Esophagus (tissue), 2 donors: ENCODE results near the gene STC2. TPM values are rescaled to one million over a fixed set of nuclear protein-coding genes. Genes with fewer than 3 reads are reported as not detected.

Source experiments
- H3K27ac ChIP-seq, 2 donors: one replicate each; pipeline ENCODE4 v1.5.1; 2013; ENCODE audit warnings: low read depth in 2 of 2, mild to moderate bottlenecking in 2 of 2, inconsistent platforms in 1 of 2, low read length in 1 of 2, moderate library complexity in 1 of 2
- H3K27me3 ChIP-seq, 2 donors: one replicate each; pipeline ENCODE4 v1.6.1; 2013; ENCODE audit warnings: low read length in 2 of 2, control low read depth in 1 of 2, mild to moderate bottlenecking in 1 of 2; ENCODE audit not compliant: insufficient read depth in 2 of 2, control insufficient read depth in 1 of 2
- H3K36me3 ChIP-seq, 2 donors: one replicate each; pipeline ENCODE4 v1.6.1; 2013; ENCODE audit warnings: low read length in 1 of 2; ENCODE audit not compliant: control insufficient read depth in 2 of 2, insufficient read depth in 2 of 2
- H3K4me1 ChIP-seq, 2 donors: one replicate each; pipeline ENCODE4 v1.6.1; 2013; ENCODE audit warnings: low read length in 1 of 2; ENCODE audit not compliant: control insufficient read depth in 2 of 2, insufficient read depth in 2 of 2
- H3K4me3 ChIP-seq, 2 donors: one replicate each; pipeline ENCODE4 v1.5.1; 2013; ENCODE audit warnings: low read length in 2 of 2, mild to moderate bottlenecking in 2 of 2, low read depth in 1 of 2, moderate library complexity in 1 of 2
- H3K9me3 ChIP-seq, 2 donors: one replicate each; pipeline ENCODE4 v1.6.1; 2013; ENCODE audit warnings: mild to moderate bottlenecking in 2 of 2, low read depth in 1 of 2, low read length in 1 of 2, moderate library complexity in 1 of 2; ENCODE audit not compliant: control insufficient read depth in 2 of 2, insufficient read depth in 1 of 2
- WGBS, 2 donors: extraction: QIAGEN DNeasy Blood & Tissue Kit; methylation state at CpG; one replicate each; pipeline ENCODE4 v1.1.7; 2013; 5-methylcytosine and 5-hydroxymethylcytosine counted together
- polyA plus RNA-seq, 2 donors: library from polyadenylated mRNA; stranded (reverse); fragments of 200-250 nt; gene quantifications; one replicate each; pipeline ENCODE4 v1.2.3, GENCODE V29; 2013
- donor health status: healthy with polysubstance abuse.
- donor health status: Bipolar disorder and iron deficiency.

STC2 gene
- polyA plus RNA-seq, 2 donors = 0.35 to 1.4 TPM

DNA sequence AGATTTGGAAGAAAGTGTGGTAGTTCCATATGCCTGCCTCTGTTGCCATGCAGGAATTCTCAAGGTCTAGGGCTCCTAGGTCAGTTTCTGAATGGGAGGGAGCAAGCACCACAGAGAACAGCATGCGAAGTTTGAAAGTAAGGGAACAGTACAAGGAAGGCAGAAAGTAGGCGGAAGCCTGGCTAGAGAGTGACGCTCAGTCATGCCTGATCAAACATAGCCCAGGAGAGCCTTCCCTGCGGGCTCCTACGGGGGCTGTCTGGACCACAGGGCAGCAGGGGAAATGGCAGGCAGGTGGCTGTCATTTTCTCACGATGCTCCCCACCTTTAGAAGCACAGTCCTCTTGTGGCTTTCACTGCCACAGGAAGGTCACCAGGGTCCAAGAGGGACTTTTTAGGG lies 12.8 kb upstream of the STC2 start:
- Histone ChIP-seq H3K27me3 (no peaks in the 10 kb centered on the region), H3K27ac (no peak overlapping the region), H3K9me3 (no peaks in the 10 kb centered on the region), H3K36me3 (no peaks in the 10 kb centered on the region), H3K4me1 (no peaks in the 10 kb centered on the region), H3K4me3 (no peak overlapping the region)
- WGBS, 2 donors = 63 to 71% methylated on average over 6 of the region's 6 CpGs

DNA sequence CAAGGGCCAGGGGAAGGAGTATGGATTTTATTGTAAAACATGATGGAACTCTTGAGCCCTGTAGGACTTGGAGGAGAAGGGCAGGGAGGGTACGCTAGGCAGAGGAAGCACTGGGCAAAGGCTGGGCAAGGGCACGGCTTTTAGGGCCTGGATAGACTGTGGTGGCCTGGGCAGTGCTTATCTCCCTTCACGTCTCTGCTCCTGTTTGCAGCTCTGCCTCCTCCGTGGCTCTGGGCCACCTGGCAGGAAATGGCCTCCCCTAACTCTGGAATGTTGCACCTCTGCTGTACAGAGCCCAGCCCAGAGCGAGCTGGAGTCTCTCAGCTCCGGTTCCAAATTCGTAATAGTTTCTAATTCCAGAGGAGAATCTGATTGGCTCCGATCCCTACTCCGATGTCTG lies 12.2 kb upstream of the STC2 start:
- Histone ChIP-seq H3K9me3 (no peaks in the 10 kb centered on the region), H3K36me3 (no peaks in the 10 kb centered on the region), H3K4me1 (no peaks in the 10 kb centered on the region), H3K4me3 (no peak overlapping the region), H3K27me3 (no peaks in the 10 kb centered on the region), H3K27ac (no peak overlapping the region)
- 69 to 79% methylated on average over 8 to 9 of the region's 9 CpGs for WGBS, 2 donors

DNA sequence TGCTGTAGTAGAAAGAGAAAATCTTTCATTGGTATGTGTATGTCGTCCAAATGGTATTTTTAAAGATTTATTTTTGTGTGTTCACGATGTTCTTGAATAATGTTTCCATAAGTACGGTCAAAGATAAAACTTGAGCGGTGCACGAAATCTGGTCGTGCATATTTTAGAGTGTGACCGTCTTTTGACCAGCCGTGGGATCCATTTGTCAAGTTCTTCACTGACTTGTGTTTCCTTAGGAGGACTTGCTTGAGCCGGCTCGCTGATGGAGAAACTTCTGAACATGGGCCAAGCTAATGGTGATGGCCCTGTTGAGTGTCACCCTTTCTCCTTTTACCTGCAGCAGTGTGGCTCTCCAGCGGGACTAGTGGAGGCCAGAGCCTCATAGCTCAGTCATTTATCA lies 11.1 kb upstream of the STC2 start:
- 86 to 87% methylated on average over 11 of the region's 11 CpGs for WGBS, 2 donors
- Histone ChIP-seq H3K27me3 (no peaks in the 10 kb centered on the region), H3K4me3 (no peak overlapping the region), H3K27ac (no peak overlapping the region), H3K4me1 (no peaks in the 10 kb centered on the region), H3K9me3 (no peaks in the 10 kb centered on the region), H3K36me3 (no peaks in the 10 kb centered on the region)

DNA sequence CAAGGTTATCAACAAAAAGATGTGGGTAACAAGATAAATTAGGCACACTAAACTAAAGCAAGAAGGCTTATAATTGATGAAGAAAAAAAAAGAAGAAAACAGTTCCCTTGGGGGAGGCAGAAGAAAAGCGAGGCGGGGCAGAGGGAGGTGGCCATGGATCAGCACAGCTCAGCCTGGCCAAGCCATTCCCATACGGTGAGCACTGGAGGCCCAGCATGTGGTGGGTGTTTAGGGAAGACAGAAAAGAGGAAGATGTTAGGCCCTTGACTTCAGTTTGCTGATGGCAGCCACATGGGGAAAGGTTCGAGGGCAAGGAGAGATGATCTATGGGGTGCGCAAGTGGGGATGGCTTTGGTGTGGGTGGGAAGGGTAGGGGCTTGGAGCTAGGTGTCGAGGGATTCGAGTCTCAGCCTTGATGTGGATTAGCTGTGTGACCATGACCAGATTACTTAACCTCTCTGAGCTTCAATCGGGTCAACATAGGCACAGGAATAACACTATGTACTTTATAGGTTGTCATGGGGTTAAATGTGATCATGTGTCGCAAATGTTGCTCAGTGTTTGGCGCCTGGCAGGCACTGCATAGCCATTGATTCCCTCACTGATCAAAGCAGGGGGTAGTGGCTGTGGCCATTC lies 10.3 kb upstream of the STC2 start:
- no peaks in the 10 kb centered on the region for H3K27me3 ChIP-seq
- H3K4me3 ChIP-seq = no peak overlapping the region
- H3K4me1 ChIP-seq = no peaks in the 10 kb centered on the region
- H3K9me3 ChIP-seq = no peaks in the 10 kb centered on the region
- H3K36me3 ChIP-seq = no peaks in the 10 kb centered on the region
- 83 to 85% methylated on average over 10 of the region's 10 CpGs for WGBS, 2 donors
- no peak overlapping the region for H3K27ac ChIP-seq

DNA sequence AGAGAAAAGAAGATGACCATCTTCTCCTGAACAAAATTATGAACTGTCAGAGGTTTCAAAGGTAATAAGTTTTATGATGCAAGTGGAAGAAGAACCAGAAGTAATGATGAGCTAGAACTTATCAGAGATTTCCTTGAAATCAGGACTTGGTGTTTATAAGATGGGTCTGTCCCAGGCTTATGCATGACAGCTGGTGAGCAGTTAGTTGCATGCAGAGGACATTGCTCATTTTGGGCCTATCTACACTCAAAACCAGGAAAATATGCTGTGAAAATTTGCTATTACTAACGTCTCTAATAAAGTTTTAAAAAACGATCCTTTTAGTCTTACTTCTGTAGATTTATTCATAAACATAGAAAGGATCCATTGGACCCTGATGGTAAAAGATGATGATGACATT lies 6.6 kb upstream of the STC2 start:
- no peaks in the 10 kb centered on the region for H3K36me3 ChIP-seq
- H3K4me3 ChIP-seq = no peak overlapping the region
- no peaks in the 10 kb centered on the region for H3K9me3 ChIP-seq
- WGBS, 2 donors = 70 to 76% methylated on average over 2 of the region's 2 CpGs
- H3K27me3 ChIP-seq = no peaks in the 10 kb centered on the region
- no peak overlapping the region for H3K27ac ChIP-seq
- H3K4me1 ChIP-seq = peaks cover 0 to 1% of the 10 kb centered on the region in 2 donors

DNA sequence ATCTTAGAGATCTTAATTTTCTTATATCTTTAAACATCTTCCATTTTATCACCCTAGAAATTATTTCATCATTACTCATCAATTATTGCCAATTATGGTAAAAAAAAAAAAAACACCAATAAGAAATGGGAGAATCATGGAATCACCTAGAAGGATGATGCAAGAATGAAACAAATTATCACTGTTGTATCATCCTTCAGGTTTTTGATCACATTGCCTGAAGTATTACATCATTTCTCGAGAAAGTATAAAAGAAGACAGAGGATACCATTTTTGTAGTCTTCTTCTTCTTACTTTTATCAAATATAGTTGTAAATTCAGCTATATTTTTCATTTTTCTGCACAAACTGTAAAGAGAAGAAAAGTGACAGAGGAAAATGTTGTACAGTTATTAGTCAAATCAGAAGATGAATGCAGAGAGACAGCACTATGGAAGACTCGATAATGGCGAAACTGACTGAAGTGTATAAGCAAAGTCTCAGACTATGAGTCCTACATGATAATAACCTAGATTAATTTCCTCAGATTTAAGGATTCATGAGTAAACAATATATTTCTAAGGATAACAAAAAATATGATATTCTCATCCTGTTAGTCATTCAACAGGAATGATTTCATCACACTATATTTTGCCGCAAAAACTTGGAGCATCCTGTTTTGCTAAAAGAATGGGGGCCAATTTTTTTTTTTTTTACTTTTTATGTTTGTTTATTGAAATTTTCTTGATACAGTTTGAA lies 5.9 kb upstream of the STC2 start:
- Histone ChIP-seq H3K27ac (no peak overlapping the region), H3K4me3 (no peak overlapping the region), H3K9me3 (no peaks in the 10 kb centered on the region), H3K36me3 (no peaks in the 10 kb centered on the region), H3K27me3 (peaks cover 0 to 3% of the 10 kb centered on the region in 2 donors), H3K4me1 (peaks cover 2 to 3% of the 10 kb centered on the region in 2 donors)
- 83 to 87% methylated on average over 4 of the region's 4 CpGs for WGBS, 2 donors

DNA sequence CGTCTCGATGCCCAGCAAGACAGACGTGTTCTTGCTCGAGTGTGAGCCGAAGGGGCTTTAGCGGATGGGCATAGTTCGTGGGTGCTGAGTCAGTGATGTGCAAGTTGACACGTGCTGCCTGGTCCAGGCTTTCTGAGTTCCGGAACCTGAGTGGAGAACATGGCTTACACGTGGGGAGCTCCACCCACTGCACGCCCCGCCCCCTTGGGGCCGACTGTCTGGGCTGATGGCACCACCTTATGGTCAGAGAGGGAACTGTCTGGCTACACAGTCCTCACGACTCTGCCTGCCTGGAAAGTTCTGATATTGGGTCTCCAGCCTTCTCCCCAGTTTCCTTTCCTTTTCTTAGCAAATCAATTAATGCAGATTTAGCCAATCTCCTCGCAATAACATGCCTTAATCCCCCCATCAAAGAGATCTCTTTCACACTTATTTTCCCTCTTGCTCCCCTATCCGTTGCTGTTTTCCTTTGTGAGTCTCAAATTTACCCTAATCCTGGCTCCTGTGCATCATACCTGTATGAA lies 3.8 kb upstream of the STC2 start:
- peaks cover 0 to 20% of the 10 kb centered on the region in 2 donors for H3K27me3 ChIP-seq
- no peaks in the 10 kb centered on the region for H3K36me3 ChIP-seq
- no peak overlapping the region for H3K4me3 ChIP-seq
- H3K27ac ChIP-seq = no peak overlapping the region
- H3K9me3 ChIP-seq = no peaks in the 10 kb centered on the region
- WGBS, 2 donors = 28 to 40% methylated on average over 16 of the region's 16 CpGs
- peaks cover 13 to 16% of the 10 kb centered on the region in 2 donors for H3K4me1 ChIP-seq

DNA sequence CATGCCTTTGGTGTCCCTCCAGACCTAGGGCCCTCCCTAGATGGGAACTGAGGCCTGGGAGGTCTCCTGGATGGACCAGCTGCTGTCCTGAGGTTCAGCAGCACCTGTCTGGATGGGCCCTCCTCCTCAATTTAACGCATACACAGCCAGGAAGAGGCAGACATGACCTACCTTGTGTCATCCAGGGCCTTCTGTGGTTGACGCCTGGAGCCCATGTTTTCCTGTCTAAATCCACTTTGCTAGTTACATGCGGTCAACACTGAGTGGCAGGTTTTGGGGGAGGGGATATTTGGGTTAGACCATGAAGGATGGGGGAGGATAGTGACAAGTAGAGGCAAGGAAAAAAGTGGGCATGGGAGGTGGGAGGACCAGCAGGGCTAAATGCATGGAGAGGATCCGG lies 3.1 kb upstream of the STC2 start:
- H3K4me3 ChIP-seq = no peak overlapping the region
- WGBS, 2 donors = 90% methylated on average over 4 of the region's 4 CpGs
- peaks cover 0 to 21% of the 10 kb centered on the region in 2 donors for H3K27me3 ChIP-seq
- H3K27ac ChIP-seq = no peak overlapping the region
- no peaks in the 10 kb centered on the region for H3K36me3 ChIP-seq
- no peaks in the 10 kb centered on the region for H3K9me3 ChIP-seq
- peaks cover 13 to 19% of the 10 kb centered on the region in 2 donors for H3K4me1 ChIP-seq

DNA sequence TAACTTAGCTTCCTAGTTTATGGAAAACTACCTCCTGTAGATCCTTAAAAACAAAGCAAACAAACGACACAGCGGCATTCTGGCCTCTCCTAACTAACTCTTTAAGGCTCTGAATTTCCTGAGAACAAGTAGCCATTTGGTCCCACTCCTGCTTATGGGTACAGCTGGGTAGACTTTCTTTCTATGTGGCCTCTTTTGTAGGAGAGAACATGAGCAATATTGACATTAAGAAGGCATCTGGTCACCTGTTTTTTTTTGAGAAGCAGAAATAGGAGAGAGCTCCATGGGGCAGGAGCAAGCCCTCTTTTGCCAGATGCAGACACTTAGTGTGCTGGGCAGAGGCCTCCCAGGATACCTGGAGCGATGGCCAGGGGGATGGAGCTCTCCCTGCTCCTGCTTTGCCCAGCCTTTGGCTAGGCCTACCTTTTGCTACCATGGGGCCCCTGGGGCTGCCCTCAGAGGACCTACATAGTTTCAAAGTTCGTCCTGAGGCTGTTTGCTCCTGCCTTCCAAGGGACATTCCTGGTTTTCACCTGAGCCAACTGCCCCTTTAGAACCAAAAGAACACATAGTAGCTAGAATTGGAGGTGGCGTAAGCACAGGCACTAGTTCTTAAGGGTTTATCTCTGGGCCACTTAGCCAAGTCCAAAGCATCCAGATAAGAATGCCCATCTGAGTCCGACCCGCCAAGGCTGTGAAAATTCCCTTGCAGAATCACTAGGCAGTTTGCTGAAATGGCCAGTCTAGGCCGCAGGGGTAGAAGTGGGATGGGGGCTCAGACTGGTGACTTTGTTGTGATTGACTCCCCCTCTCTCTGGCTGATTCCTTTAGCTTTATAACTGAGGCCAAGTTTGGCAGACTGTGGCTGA lies 2.4 kb upstream of the STC2 start:
- H3K27ac ChIP-seq = no peak overlapping the region
- no peak overlapping the region for H3K4me3 ChIP-seq
- H3K36me3 ChIP-seq = no peaks in the 10 kb centered on the region
- WGBS, 2 donors = 82 to 93% methylated on average over 8 of the region's 8 CpGs
- H3K27me3 ChIP-seq = peaks cover 0 to 21% of the 10 kb centered on the region in 2 donors
- H3K4me1 ChIP-seq = peaks cover 13 to 19% of the 10 kb centered on the region in 2 donors
- H3K9me3 ChIP-seq = no peaks in the 10 kb centered on the region
